HL-60 (cell line): Measurements from ENCODE around the gene CAP1.

Experiments used
- CTCF ChIP-seq: IDR thresholded peaks from one replicate; pipeline ENCODE4 v1.5.1; 2011; ENCODE audit warnings: low read length, control low read depth, inconsistent platforms; ENCODE audit not compliant: insufficient read depth
- GABPA ChIP-seq: IDR thresholded peaks from 2 replicates; pipeline ENCODE4 v1.6.1; 2012; ENCODE audit warnings: low read depth

- no peak for TF ChIP-seq GABPA
- no peak for TF ChIP-seq CTCF
These were observed 26.2 kb upstream of the CAP1 start for GRCh38 chr1:40014253-40014706.
